Hepatocyte (in vitro differentiated cells): ENCODE results near the gene AGAP2. TPM values are rescaled to one million over a fixed set of nuclear protein-coding genes. Genes with fewer than 3 reads are reported as not detected.

ENCODE experiments used
- DNase-seq: peaks from one replicate; pipeline ENCODE4 v3.0.0-alpha.2; 2016; ENCODE audit warnings: low spot score
- H2AFZ ChIP-seq: fragments of 200-600 bp; sonication (generic); 2 replicates; pipeline ENCODE4 v1.6.0; 2016; ENCODE audit warnings: antibody characterized with exemption, mild to moderate bottlenecking
- H3K27ac ChIP-seq: fragments of 200-600 bp; sonication (generic); 2 replicates; pipeline ENCODE4 v1.5.1; 2016; ENCODE audit warnings: mild to moderate bottlenecking
- H3K27me3 ChIP-seq: fragments of 200-600 bp; sonication (generic); 2 replicates; pipeline ENCODE4 v1.6.1; 2016
- H3K36me3 ChIP-seq: fragments of 200-600 bp; sonication (generic); replicated peaks from 2 replicates; pipeline ENCODE4 v1.5.1; 2016; ENCODE audit warnings: low read depth; ENCODE audit not compliant: insufficient read depth
- H3K4me1 ChIP-seq: fragments of 200-600 bp; sonication (generic); 2 replicates; pipeline ENCODE4 v1.5.1; 2016; ENCODE audit warnings: mild to moderate bottlenecking, moderate library complexity; ENCODE audit not compliant: insufficient read depth
- H3K4me2 ChIP-seq: fragments of 200-600 bp; sonication (generic); 2 replicates; pipeline ENCODE4 v1.6.0; 2016
- H3K4me3 ChIP-seq: fragments of 200-600 bp; sonication (generic); 2 replicates; pipeline ENCODE4 v1.5.1; 2016; ENCODE audit warnings: mild to moderate bottlenecking
- H3K79me2 ChIP-seq: fragments of 200-600 bp; sonication (generic); 2 replicates; pipeline ENCODE4 v1.6.0; 2017; ENCODE audit warnings: mild to moderate bottlenecking
- H3K9me2 ChIP-seq: fragments of 200-600 bp; sonication (generic); replicated peaks from 2 replicates; pipeline ENCODE4 v1.6.0; 2017; ENCODE audit warnings: mild to moderate bottlenecking; ENCODE audit not compliant: insufficient read depth
- H3K9me3 ChIP-seq: fragments of 200-600 bp; sonication (generic); 2 replicates; pipeline ENCODE4 v1.5.1; 2016; ENCODE audit warnings: low read depth, mild to moderate bottlenecking
- H4K20me1 ChIP-seq: fragments of 200-600 bp; sonication (generic); 2 replicates; pipeline ENCODE4 v1.6.0; 2016; ENCODE audit warnings: mild to moderate bottlenecking; ENCODE audit not compliant: insufficient read depth, poor library complexity, severe bottlenecking
- CTCF ChIP-seq: fragments of 200-600 bp; sonication (generic); IDR thresholded peaks from 2 replicates; pipeline ENCODE4 v1.5.1; 2016; ENCODE audit warnings: antibody characterized with exemption, mild to moderate bottlenecking; ENCODE audit not compliant: poor library complexity
- EZH2 ChIP-seq: fragments of 200-600 bp; sonication (generic); IDR thresholded peaks from 2 replicates; pipeline ENCODE4 v1.6.1; 2016; ENCODE audit warnings: antibody characterized with exemption, mild to moderate bottlenecking, borderline replicate concordance
- EZH2phosphoT487 ChIP-seq: fragments of 200-600 bp; sonication (generic); IDR thresholded peaks from one replicate; pipeline ENCODE4 v1.6.1; 2018; ENCODE audit warnings: antibody characterized with exemption, mild to moderate bottlenecking, low read depth, moderate library complexity; ENCODE audit not compliant: unreplicated experiment, severe bottlenecking
- WGBS: methylation state at CpG from one replicate; pipeline ENCODE4 v1.1.6; 2016; ENCODE audit warnings: low lambda C conversion rate; ENCODE audit errors: missing lambda C conversion rate; 5-methylcytosine and 5-hydroxymethylcytosine counted together
- polyA plus RNA-seq: library from polyadenylated mRNA; unstranded; fragments of >200 nt; fragmentation: Nextera tagmentation; extraction: Ambion mirVana; gene quantifications from 2 replicates; pipeline ENCODE4 v1.2.1, GENCODE V29; 2016
- total RNA-seq: library from RNA; depleted of rRNA; stranded (reverse); fragments of >200 nt; gene quantifications from 2 replicates; pipeline ENCODE4 v1.2.3, GENCODE V29; 2014

AGAP2 gene
- 0.33 and 0.76 TPM in 2 replicates for total RNA-seq
- 0.04 TPM in 2 replicates for polyA plus RNA-seq

GRCh38 chr12:57738661-57739237 lies at the start of gene AGAP2:
Gene AGAP2 (minus strand): TSS chr12:57738742. CDS start chr12:57738246, 496 bp downstream.
- peak within 1 kb of the TSS; percentile 94 for H3K4me2 ChIP-seq
- no peak within 1 kb of the TSS for H3K27ac ChIP-seq
- peaks cover 23% of the 10 kb centered on the region for H3K4me1 ChIP-seq
- H4K20me1 ChIP-seq: no peaks in the 10 kb centered on the region
- DNase-seq: no peak
- 3% methylated on average over 9 of the region's 36 CpGs for WGBS
- TF ChIP-seq EZH2phosphoT487: no peak
- TF ChIP-seq CTCF: no peak
- no peak for TF ChIP-seq EZH2
- H3K9me2 ChIP-seq: no peaks in the 10 kb centered on the region
- H3K27me3 ChIP-seq: peaks cover 98% of the 10 kb centered on the region
- peak within 1 kb of the TSS; percentile 68 for H2AFZ ChIP-seq
- no peaks in the 10 kb centered on the region for H3K79me2 ChIP-seq
- H3K36me3 ChIP-seq: no peaks in the 10 kb centered on the region
- H3K4me3 ChIP-seq: peak within 1 kb of the TSS; percentile 42
- H3K9me3 ChIP-seq: no peaks in the 10 kb centered on the region

GRCh38 chr12:57783861-57784260 lies 45.3 kb upstream of the AGAP2 start:
- Histone ChIP-seq H3K36me3 (no peaks in the 10 kb centered on the region), H2AFZ (no peak overlapping the region), H3K4me1 (peaks cover 8% of the 10 kb centered on the region), H3K4me3 (no peak overlapping the region), H3K4me2 (peak overlapping the region; percentile 90), H3K9me3 (no peaks in the 10 kb centered on the region), H3K27me3 (no peaks in the 10 kb centered on the region), H3K9me2 (no peaks in the 10 kb centered on the region), H3K79me2 (peaks cover 26% of the 10 kb centered on the region), H4K20me1 (peaks cover 3% of the 10 kb centered on the region), H3K27ac (no peak overlapping the region)
- DNase-seq: no peak
- TF ChIP-seq EZH2: no peak
- no peak for TF ChIP-seq EZH2phosphoT487
- no peak for TF ChIP-seq CTCF
- 94% methylated on average over 11 of the region's 11 CpGs for WGBS

- H3K4me2 ChIP-seq: peak overlapping the region; percentile 90
- 91% methylated on average over 12 of the region's 12 CpGs for WGBS
- H3K79me2 ChIP-seq: peaks cover 26% of the 10 kb centered on the region
- DNase-seq: no peak
- no peaks in the 10 kb centered on the region for H3K9me2 ChIP-seq
- H3K4me3 ChIP-seq: peak overlapping the region; percentile 95
- H3K36me3 ChIP-seq: no peaks in the 10 kb centered on the region
- H3K27me3 ChIP-seq: no peaks in the 10 kb centered on the region
- H3K9me3 ChIP-seq: no peaks in the 10 kb centered on the region
- peaks cover 3% of the 10 kb centered on the region for H4K20me1 ChIP-seq
- peak overlapping the region; percentile 76 for H2AFZ ChIP-seq
- TF ChIP-seq CTCF: no peak
- H3K4me1 ChIP-seq: peaks cover 8% of the 10 kb centered on the region
- peak overlapping the region; percentile 43 for H3K27ac ChIP-seq
Measured at GRCh38 chr12:57783466-57783801, 44.9 kb upstream of the AGAP2 start.
